Tibial nerve (tissue), 4 donors: ENCODE measurements around the gene DNAH6. TPM values are rescaled to one million over a fixed set of nuclear protein-coding genes. Genes with fewer than 3 reads are reported as not detected.
A peak's percentile ranks its signal among the peaks of the same experiment; 100 is the strongest.

Experiments used
- DNase-seq, 2 donors: peaks; one replicate each; pipeline ENCODE4 v3.0.0-alpha.2; 2019; ENCODE audit warnings: low spot score in 2 of 2
- H3K27ac ChIP-seq, 4 donors: fragments of 200-600 bp; sonication (generic) in 3 of 4; one replicate each; pipeline ENCODE4 v1.5.1; 2017 to 2019; ENCODE audit warnings: mild to moderate bottlenecking in 1 of 4
- H3K27me3 ChIP-seq, 2 donors: fragments of 200-600 bp; sonication (generic) in 1 of 2; one replicate each; pipeline versions ENCODE4 v1.5.1 to v1.6.0; 2017 to 2019
- H3K36me3 ChIP-seq, 3 donors: fragments of 200-600 bp; sonication (generic); one replicate each; pipeline ENCODE4 v1.5.1; 2018 to 2019
- H3K4me1 ChIP-seq, 4 donors: fragments of 200-600 bp; sonication (generic) in 3 of 4; one replicate each; pipeline ENCODE4 v1.5.1; 2017 to 2019
- H3K4me3 ChIP-seq, 4 donors: fragments of 200-600 bp; sonication (generic) in 3 of 4; one replicate each; pipeline ENCODE4 v1.5.1; 2017 to 2019; ENCODE audit warnings: mild to moderate bottlenecking in 1 of 4, moderate library complexity in 1 of 4
- H3K9me3 ChIP-seq, 4 donors: fragments of 200-600 bp; sonication (generic) in 3 of 4; one replicate each; pipeline ENCODE4 v1.5.1; 2017 to 2019
- EP300 ChIP-seq, 2 donors: sonication (generic); formaldehyde crosslinking; IDR thresholded peaks; one replicate each; pipeline ENCODE4 v1.6.1; 2017; ENCODE audit warnings: antibody characterized with exemption in 2 of 2, mild to moderate bottlenecking in 1 of 2
- POLR2A ChIP-seq, 2 donors: fragments of 450-650 bp; IDR thresholded peaks; one replicate each; pipeline ENCODE4 v1.6.1; 2017; ENCODE audit warnings: antibody characterized with exemption in 2 of 2, mild to moderate bottlenecking in 2 of 2, moderate library complexity in 2 of 2
- WGBS, 2 donors: methylation state at CpG; one replicate each; pipeline ENCODE4 v1.1.5; 2018; 5-methylcytosine and 5-hydroxymethylcytosine counted together
- total RNA-seq, 4 donors: library from RNA; depleted of rRNA; stranded (reverse); fragments of >200 nt; gene quantifications; one replicate each; pipeline ENCODE4 v1.1.0, GENCODE V29; 2016
- TF ChIP-seq, protein P1 (sequence below), 5 experiments: fragments of 200-600 bp in 3 of 5; fragments of 450-650 bp in 2 of 5; sonication (generic) in 3 of 5; IDR thresholded peaks; one replicate each; pipeline ENCODE4 v1.5.1; 2016 to 2019; ENCODE audit warnings: antibody characterized with exemption in 5 of 5, mild to moderate bottlenecking in 3 of 5, moderate library complexity in 2 of 5

Gene DNAH6
- total RNA-seq, 4 donors from 2014 or later = 2.2 to 5.9 (median 2.7) TPM

DNA sequence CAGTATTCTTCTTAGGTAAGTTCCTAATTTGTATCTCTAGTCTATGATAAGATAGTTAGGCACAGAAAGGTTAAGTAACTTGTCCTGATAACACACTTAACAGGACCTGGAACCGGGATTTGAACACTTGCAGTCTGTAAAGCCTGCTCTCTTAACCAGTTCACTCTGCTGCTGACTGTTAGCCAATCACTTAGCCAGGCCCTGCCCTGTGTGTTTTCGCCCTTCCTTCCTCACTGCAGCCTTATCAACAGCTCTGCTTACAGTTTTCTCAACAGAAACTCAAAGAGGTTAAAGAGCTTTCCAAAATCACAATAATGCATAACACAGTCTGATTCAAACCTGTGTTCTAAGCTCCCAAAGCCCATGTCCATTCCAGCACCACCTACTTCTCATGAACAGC is 212.9 kb downstream of the DNAH6 start:
- no peak overlapping the region for H3K4me3 ChIP-seq
- H3K27me3 ChIP-seq = no peaks in the 10 kb centered on the region
- H3K27ac ChIP-seq = no peak overlapping the region
- no peak for DNase-seq
- H3K36me3 ChIP-seq = no peaks in the 10 kb centered on the region
- no peaks in the 10 kb centered on the region for H3K9me3 ChIP-seq
- H3K4me1 ChIP-seq = no peaks in the 10 kb centered on the region
- TF ChIP-seq POLR2A (IDR thresholded peaks at IDR 0.05) (no peak), EP300 (IDR thresholded peaks at IDR 0.05) (no peak)
- TF ChIP-seq, protein P1, sequence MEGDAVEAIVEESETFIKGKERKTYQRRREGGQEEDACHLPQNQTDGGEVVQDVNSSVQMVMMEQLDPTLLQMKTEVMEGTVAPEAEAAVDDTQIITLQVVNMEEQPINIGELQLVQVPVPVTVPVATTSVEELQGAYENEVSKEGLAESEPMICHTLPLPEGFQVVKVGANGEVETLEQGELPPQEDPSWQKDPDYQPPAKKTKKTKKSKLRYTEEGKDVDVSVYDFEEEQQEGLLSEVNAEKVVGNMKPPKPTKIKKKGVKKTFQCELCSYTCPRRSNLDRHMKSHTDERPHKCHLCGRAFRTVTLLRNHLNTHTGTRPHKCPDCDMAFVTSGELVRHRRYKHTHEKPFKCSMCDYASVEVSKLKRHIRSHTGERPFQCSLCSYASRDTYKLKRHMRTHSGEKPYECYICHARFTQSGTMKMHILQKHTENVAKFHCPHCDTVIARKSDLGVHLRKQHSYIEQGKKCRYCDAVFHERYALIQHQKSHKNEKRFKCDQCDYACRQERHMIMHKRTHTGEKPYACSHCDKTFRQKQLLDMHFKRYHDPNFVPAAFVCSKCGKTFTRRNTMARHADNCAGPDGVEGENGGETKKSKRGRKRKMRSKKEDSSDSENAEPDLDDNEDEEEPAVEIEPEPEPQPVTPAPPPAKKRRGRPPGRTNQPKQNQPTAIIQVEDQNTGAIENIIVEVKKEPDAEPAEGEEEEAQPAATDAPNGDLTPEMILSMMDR (IDR thresholded peaks at IDR 0.05) = no peak
- 77 to 81% methylated on average over 2 of the region's 2 CpGs for WGBS, 2 donors

DNA sequence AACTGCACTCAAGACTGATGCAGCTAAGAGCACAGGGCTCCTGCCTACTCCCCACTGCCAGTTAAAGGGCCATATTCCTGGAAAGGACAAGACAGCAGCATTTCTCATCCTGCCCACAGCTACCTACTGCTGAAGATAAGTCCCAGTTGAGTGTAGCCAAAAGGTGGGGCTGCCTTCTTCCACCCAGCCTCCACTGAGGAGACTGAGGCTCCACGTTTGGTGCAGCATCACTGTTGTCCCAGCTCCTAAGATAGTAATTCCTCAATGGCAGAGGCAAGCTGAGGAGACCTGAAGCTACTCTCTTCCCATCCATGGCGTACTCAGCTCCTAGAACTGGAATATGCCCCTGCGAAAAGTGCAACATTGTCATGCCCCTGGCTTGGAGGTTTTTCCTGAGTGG is 214.9 kb downstream of the DNAH6 start:
- Histone ChIP-seq H3K9me3 (peaks cover 0 to 1% (median 0%) of the 10 kb centered on the region in 4 donors), H3K4me3 (no peak overlapping the region), H3K27me3 (no peaks in the 10 kb centered on the region), H3K27ac (no peak overlapping the region), H3K4me1 (no peaks in the 10 kb centered on the region), H3K36me3 (no peaks in the 10 kb centered on the region)
- 71 to 86% methylated on average over 3 of the region's 3 CpGs for WGBS, 2 donors
- TF ChIP-seq POLR2A (IDR thresholded peaks at IDR 0.05) (no peak), EP300 (IDR thresholded peaks at IDR 0.05) (no peak)
- TF ChIP-seq, protein P1 (IDR thresholded peaks at IDR 0.05) = no peak
- DNase-seq = no peak

DNA sequence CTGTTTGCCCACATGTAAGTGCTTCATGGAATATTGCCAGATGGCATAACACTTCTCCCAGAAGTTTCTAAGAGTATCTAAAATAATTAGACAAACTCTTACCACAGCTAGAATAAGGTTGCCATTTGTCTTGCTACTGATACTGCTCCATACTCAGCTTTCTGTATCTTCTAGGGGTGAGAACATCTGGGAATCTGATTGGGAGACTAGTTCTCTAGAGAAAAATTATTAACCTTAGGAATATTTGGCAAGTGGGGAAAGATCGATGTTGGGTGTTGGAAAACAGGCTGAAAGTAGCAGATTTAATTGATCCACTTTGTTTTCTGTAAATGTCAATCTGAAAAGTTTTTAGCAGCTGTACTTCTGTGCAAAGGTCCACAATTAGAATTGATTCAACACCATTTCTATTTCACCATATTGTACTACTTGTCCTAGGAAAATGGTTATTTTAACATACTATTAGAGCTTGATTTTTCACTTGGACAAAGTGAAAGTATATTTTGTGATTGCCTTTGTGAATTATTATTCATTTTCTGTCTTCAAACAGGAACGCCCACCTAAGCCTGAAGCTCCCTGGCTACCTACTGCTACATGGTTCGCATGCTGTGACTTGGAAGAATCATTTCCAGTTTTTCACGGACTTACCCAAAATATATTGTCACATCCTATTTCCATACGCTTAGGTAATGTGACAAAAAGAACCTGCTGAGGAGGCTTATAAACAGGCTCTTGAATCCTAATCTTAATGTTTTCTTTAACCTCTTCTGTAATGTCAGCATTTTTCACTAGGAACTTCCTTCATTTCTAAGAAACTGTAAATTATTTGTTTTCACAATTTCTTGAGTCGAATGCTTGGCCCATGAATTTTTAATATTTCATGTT is 216.8 kb downstream of the DNAH6 start:
- Histone ChIP-seq H3K4me1 (no peaks in the 10 kb centered on the region), H3K36me3 (no peaks in the 10 kb centered on the region), H3K9me3 (peaks cover 0 to 4% (median 0%) of the 10 kb centered on the region in 4 donors), H3K27ac (no peak overlapping the region), H3K4me3 (no peak overlapping the region), H3K27me3 (no peaks in the 10 kb centered on the region)
- DNase-seq = no peak
- WGBS, 2 donors = 81 to 82% methylated on average over 6 of the region's 6 CpGs
- TF ChIP-seq, protein P1 (IDR thresholded peaks at IDR 0.05) = no peak
- TF ChIP-seq POLR2A (IDR thresholded peaks at IDR 0.05) (no peak), EP300 (IDR thresholded peaks at IDR 0.05) (no peak)

DNA sequence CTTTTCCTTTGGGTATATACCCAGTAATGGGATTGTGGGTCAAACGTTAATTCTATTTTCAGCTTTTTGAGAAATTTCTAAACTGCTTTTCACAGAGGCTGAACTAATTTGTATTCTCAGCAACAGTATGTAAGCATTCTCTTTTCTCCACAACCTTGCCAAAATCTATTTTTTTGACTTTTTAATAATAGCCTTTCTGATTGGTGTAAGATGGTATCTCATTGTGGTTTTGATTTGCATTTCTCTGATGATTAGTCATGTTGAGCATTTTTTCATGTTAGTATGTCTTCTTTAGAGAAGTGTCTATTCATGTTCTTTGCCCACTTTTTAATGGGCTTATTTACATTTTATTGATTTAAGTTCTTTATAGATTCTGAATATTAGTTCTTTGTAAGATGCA is 219.1 kb downstream of the DNAH6 start:
- Histone ChIP-seq H3K36me3 (no peaks in the 10 kb centered on the region), H3K4me3 (no peak overlapping the region), H3K9me3 (peaks cover 0 to 4% (median 0%) of the 10 kb centered on the region in 4 donors), H3K4me1 (no peaks in the 10 kb centered on the region), H3K27me3 (no peaks in the 10 kb centered on the region), H3K27ac (no peak overlapping the region)
- 62 to 69% methylated on average over 1 of the region's 1 CpG for WGBS, 2 donors
- DNase-seq = no peak
- TF ChIP-seq POLR2A (IDR thresholded peaks at IDR 0.05) (no peak), EP300 (IDR thresholded peaks at IDR 0.05) (no peak)
- TF ChIP-seq, protein P1 (IDR thresholded peaks at IDR 0.05) = no peak

DNA sequence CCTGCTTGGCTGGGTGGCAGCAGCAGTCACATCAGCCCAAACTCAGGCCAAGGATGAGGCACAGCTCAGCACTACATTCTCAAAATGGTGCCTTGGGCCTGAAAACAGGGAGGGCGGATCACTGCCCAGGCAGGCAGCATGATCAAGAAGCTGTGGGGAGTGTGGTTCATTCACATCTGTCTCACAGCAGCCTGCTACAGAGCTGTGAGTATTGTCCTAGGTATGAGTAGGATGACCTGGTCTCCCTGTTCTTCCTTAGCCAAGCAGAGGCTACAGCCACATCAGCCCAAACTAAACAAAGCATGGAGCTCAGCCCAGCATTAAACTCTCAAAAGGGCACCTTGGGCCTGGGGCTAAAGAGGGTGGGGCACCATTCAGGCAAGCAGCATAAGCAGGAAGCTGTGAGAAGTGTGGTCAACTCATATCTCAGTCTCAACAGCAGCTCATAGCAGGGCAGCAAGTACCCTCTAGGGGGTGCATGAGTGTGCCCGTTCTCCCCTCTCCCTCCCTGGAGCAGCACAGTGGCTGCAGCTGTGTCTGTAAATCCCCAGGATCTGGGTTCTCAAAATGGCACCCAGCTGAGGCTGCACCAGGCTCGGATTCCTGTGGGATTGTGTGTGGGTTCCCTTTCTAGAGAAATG is 225.0 kb downstream of the DNAH6 start:
- no peak for TF ChIP-seq POLR2A (IDR thresholded peaks at IDR 0.05)
- TF ChIP-seq EP300 (IDR thresholded peaks at IDR 0.05) = no peak
- TF ChIP-seq, protein P1 (IDR thresholded peaks at IDR 0.05) = peak in 1 of 5 experiments; percentile 14
- Histone ChIP-seq H3K4me1 (no peaks in the 10 kb centered on the region), H3K27ac (no peak overlapping the region), H3K27me3 (no peaks in the 10 kb centered on the region), H3K36me3 (no peaks in the 10 kb centered on the region), H3K4me3 (no peak overlapping the region), H3K9me3 (peaks cover 0 to 1% (median 0%) of the 10 kb centered on the region in 4 donors)
- 43 to 64% methylated on average over 2 to 3 of the region's 3 CpGs for WGBS, 2 donors
- no peak for DNase-seq
